Gastroesophageal sphincter (tissue), 3 donors: ENCODE results near the gene THAP4.

ENCODE experiments used
- POLR2A ChIP-seq, 2 donors: fragments of 450-650 bp; IDR thresholded peaks; one replicate each; pipeline ENCODE4 v1.6.1; 2017; ENCODE audit warnings: antibody characterized with exemption in 2 of 2, mild to moderate bottlenecking in 2 of 2, moderate library complexity in 1 of 2
- TF ChIP-seq, protein P1 (sequence below), 4 experiments: fragments of 200-600 bp in 2 of 4; fragments of 450-650 bp in 2 of 4; sonication (generic) in 1 of 4; IDR thresholded peaks; one replicate each; pipeline ENCODE4 v1.5.1; 2017 to 2019; ENCODE audit warnings: antibody characterized with exemption in 4 of 4, mild to moderate bottlenecking in 2 of 4, moderate library complexity in 2 of 4

DNA sequence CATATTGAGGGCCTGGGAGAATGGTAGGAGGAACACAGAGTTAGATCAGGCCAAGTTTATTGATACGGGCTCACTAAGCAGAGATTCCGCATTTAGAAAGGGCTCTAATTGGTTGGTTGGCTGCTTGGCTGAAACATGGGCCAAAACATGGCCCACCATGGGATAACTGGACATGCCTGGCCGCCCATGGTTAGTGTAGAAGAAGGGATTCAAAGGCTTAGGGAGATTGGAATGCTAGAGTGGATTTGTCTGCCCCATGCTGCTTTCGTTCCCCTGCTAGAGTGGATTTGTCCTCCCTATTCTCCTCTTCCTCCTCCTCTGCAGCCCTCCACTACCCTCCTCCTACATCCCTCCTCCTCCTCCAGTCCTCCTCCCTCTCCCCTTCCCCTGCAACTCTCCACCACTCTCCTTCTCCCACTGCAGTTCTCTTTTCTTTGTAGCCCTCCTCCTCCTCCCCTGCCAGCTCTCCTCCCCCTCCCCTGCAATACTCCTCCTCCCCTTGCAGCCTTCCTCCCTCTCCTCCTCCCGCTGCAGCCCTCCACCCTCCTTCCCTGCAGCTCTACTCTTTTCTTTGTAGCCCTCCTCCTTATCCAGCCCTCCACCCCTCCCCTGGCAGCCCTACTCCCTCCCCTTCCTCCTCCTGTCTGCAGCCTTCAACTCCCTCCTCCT lies 61.2 kb downstream of the THAP4 start:
- TF ChIP-seq, protein P1, sequence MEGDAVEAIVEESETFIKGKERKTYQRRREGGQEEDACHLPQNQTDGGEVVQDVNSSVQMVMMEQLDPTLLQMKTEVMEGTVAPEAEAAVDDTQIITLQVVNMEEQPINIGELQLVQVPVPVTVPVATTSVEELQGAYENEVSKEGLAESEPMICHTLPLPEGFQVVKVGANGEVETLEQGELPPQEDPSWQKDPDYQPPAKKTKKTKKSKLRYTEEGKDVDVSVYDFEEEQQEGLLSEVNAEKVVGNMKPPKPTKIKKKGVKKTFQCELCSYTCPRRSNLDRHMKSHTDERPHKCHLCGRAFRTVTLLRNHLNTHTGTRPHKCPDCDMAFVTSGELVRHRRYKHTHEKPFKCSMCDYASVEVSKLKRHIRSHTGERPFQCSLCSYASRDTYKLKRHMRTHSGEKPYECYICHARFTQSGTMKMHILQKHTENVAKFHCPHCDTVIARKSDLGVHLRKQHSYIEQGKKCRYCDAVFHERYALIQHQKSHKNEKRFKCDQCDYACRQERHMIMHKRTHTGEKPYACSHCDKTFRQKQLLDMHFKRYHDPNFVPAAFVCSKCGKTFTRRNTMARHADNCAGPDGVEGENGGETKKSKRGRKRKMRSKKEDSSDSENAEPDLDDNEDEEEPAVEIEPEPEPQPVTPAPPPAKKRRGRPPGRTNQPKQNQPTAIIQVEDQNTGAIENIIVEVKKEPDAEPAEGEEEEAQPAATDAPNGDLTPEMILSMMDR (IDR thresholded peaks at IDR 0.05), result no peak
- TF ChIP-seq POLR2A (IDR thresholded peaks at IDR 0.05), result no peak
